ENCODE measurements around the gene PTPRA. TPM values are rescaled to one million over a fixed set of nuclear protein-coding genes. Genes with fewer than 3 reads are reported as not detected.

The PTPRA gene
- total RNA-seq, 1 donor from 2014 or later: 54.3 TPM

- no peak for DNase-seq (ENCODE audit: low spot score)
- TF ChIP-seq CTCF (IDR thresholded peaks at IDR 0.05): no peak
- no peaks in the 10 kb centered on the region for H3K9me3 Mint-ChIP-seq (ENCODE audit: low read depth)
- peaks cover 9% of the 10 kb centered on the region for H3K36me3 Mint-ChIP-seq (ENCODE audit: low read depth)
- H3K4me1 Mint-ChIP-seq (ENCODE audit: low read depth): peaks cover 13% of the 10 kb centered on the region
- H3K27me3 Mint-ChIP-seq (ENCODE audit: low read depth): no peaks in the 10 kb centered on the region
- peak overlapping the region; percentile 47 for H3K27ac Mint-ChIP-seq (ENCODE audit: unreplicated experiment)
- H3K4me3 Mint-ChIP-seq (ENCODE audit: unreplicated experiment): peak overlapping the region; percentile 88
These were observed 32.2 kb upstream of the PTPRA start for GRCh38 chr20:2840967-2841531.

- no peaks in the 10 kb centered on the region for H3K27me3 Mint-ChIP-seq (ENCODE audit: low read depth)
- DNase-seq (ENCODE audit: low spot score): no peak
- no peak for TF ChIP-seq CTCF (IDR thresholded peaks at IDR 0.05)
- no peak overlapping the region for H3K4me3 Mint-ChIP-seq (ENCODE audit: unreplicated experiment)
- no peak overlapping the region for H3K27ac Mint-ChIP-seq (ENCODE audit: unreplicated experiment)
- H3K9me3 Mint-ChIP-seq (ENCODE audit: low read depth): no peaks in the 10 kb centered on the region
- H3K4me1 Mint-ChIP-seq (ENCODE audit: low read depth): peaks cover 5% of the 10 kb centered on the region
- H3K36me3 Mint-ChIP-seq (ENCODE audit: low read depth): peaks cover 3% of the 10 kb centered on the region
These were observed 27.7 kb upstream of the PTPRA start for GRCh38 chr20:2845607-2846006.

- Mint-ChIP-seq H3K27me3 (ENCODE audit: low read depth) (no peaks in the 10 kb centered on the region), H3K4me1 (ENCODE audit: low read depth) (peaks cover under 1% of the 10 kb centered on the region), H3K36me3 (ENCODE audit: low read depth) (peaks cover 3% of the 10 kb centered on the region), H3K4me3 (ENCODE audit: unreplicated experiment) (no peak overlapping the region), H3K27ac (ENCODE audit: unreplicated experiment) (no peak overlapping the region), H3K9me3 (ENCODE audit: low read depth) (no peaks in the 10 kb centered on the region)
- no peak for DNase-seq (ENCODE audit: low spot score)
- TF ChIP-seq CTCF (IDR thresholded peaks at IDR 0.05): no peak
These were observed 26.6 kb upstream of the PTPRA start for GRCh38 chr20:2846698-2847097.

DNA sequence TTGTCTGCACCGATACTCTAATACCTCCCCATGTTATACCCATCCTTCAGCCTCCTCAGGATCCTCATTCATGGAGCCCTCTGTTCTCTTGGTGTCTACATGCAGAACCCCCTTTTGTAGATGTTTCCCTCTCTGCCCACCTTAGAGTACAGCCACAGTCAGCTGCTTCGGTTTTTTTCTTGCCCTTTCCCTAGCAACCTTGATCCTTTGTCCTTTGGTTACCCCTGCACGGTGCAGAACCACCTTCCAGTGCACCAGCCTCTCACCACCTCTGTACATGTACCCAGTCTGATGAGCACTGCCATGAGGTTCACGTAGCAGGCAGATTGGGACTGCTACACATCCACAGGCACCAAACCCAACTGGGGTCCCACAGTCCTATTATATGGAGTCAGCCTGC is 25.5 kb upstream of the PTPRA start:
- DNase-seq (ENCODE audit: low spot score): no peak
- Mint-ChIP-seq H3K4me3 (ENCODE audit: unreplicated experiment) (no peak overlapping the region), H3K27ac (ENCODE audit: unreplicated experiment) (no peak overlapping the region)

GRCh38 chr20:2849529-2849928 is 23.8 kb upstream of the PTPRA start:
- Mint-ChIP-seq H3K4me1 (ENCODE audit: low read depth) (peaks cover 6% of the 10 kb centered on the region), H3K9me3 (ENCODE audit: low read depth) (no peaks in the 10 kb centered on the region), H3K27me3 (ENCODE audit: low read depth) (no peaks in the 10 kb centered on the region), H3K36me3 (ENCODE audit: low read depth) (peaks cover 1% of the 10 kb centered on the region), H3K27ac (ENCODE audit: unreplicated experiment) (no peak overlapping the region), H3K4me3 (ENCODE audit: unreplicated experiment) (no peak overlapping the region)
- no peak for TF ChIP-seq CTCF (IDR thresholded peaks at IDR 0.05)
- no peak for DNase-seq (ENCODE audit: low spot score)

More for the DNA sequence above, 25.5 kb upstream of the PTPRA start:
- Mint-ChIP-seq H3K9me3 (ENCODE audit: low read depth) (no peaks in the 10 kb centered on the region), H3K4me1 (ENCODE audit: low read depth) (peaks cover 6% of the 10 kb centered on the region), H3K27me3 (ENCODE audit: low read depth) (no peaks in the 10 kb centered on the region), H3K36me3 (ENCODE audit: low read depth) (peaks cover 3% of the 10 kb centered on the region)
- no peak for TF ChIP-seq CTCF (IDR thresholded peaks at IDR 0.05)
